Measurements from ENCODE around the gene ZBP1.
A peak's percentile ranks its signal among the peaks of the same experiment; 100 is the strongest.

Gene ZBP1

GRCh38 chr20:57598491-57598890 lies 21.7 kb downstream of the ZBP1 start:
- DNase-seq (ENCODE audit: low read depth in 2 of 2), result no peak

- no peak for DNase-seq (ENCODE audit: low read depth in 2 of 2)
Measured at GRCh38 chr20:57598060-57598459, 22.2 kb downstream of the ZBP1 start.

DNA sequence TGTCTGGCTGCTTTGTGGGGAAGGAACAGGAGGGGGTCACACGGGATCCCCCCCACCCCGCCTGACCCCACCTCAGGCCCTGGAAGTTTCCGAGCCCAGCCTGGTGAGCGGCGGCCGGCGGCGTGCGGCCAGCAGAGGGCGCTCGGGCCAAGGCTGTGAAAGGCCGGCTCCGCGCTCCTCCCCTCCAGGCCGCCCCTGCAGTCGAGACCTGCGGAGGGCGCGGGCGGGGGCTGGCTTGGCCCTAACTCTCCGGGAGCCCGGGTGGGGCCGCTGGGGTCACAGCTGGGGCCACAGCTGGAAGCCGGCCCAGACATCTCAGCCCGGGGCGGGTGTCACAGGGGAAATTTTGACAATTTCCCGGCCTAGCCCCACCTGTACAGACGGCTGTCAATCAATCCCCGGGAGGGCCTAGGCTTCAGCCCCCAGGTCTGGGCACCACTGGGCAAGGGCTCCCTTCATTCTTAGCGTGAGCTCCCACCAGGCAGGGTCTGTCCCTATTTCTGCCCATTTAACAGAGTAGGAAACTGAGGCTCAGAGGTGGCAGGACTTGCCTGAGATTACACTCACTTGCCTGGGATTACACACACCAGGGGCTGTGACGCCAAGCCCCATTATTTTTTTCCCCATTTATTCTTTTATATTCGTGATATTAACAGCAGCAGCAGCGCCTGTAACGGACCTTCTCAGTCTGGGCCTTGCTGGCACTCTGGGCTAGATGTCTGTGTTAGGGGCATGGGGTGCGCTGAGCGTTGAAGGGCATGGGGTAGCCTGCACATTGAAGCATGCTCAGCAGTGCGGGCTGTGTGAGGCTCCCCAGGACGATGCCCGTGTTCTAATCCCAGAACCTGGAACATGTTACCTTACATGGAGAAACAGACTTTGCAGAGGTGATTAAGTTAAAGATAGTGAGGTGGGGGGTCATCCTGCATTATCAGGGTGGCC lies 23.0 kb downstream of the ZBP1 start:
- DNase-seq (ENCODE audit: low read depth in 2 of 2), result peak; percentile 26 to 60

DNA sequence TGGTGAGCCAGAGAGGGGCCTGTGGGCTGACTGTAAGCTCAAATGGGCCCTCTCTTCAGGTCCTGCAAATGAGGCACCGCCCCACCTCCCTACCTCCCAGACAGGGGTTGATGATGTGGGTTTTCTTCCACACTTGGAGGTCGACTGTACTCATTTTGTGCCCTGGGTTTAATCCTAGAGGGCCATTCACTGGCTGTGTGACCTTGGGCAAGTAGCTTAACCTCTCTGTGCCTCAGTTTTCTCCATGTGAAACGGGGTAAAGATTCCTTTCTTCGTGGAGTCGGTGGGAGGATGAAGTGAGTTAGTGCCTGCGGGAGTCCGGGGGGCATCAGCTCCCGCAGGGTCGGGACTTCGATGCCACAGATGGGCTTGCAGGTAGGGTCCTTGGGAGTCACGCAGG lies 23.9 kb downstream of the ZBP1 start:
- DNase-seq (ENCODE audit: low read depth in 2 of 2), result no peak

DNA sequence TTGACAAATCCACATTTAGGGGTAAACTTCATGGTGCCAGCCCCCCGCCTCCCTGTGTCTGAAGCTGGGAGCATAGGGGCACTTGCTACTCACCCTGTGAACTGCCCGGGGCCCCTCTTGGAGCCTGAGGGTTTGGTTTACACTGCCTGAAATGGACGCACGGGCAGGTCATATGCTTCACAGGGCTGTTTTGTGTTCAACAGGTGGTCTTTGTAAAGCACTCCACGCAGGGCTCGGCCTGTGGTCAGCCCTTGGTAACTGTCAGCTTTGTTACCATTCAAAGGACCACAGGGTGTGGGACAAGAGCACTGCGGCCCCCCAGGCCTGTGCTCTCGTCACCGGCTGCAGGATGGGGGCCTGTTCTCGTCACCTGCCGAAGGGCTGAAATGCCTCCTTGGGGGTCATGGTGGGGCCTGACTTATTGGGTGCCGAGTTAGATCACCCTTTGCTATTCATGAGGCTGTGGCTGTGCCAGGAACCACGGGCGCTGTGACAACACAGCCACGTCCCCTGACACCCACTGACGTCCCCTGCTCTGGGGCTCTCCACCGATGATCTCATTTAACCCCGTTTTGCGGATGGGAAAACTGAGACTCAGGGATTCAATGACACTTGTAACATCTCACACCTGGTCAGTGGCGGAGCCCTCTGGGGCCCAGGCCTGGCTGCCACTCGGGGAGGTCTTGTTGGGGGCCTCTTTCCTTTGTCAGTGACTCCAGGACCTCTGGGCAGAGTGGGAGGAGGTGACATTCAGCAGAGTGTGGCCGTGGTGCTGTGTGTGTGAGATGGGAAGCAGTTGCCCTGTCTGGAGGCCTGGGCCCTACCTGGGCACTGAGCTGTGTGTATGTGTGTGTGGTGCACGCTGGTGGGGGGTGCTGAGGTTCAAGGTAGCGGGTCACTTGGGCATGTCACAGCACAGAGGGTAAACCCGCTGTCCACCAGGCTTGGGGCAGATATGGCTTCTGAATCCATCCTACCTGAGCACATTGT lies 24.9 kb downstream of the ZBP1 start:
- DNase-seq (ENCODE audit: low read depth in 2 of 2), result no peak

DNA sequence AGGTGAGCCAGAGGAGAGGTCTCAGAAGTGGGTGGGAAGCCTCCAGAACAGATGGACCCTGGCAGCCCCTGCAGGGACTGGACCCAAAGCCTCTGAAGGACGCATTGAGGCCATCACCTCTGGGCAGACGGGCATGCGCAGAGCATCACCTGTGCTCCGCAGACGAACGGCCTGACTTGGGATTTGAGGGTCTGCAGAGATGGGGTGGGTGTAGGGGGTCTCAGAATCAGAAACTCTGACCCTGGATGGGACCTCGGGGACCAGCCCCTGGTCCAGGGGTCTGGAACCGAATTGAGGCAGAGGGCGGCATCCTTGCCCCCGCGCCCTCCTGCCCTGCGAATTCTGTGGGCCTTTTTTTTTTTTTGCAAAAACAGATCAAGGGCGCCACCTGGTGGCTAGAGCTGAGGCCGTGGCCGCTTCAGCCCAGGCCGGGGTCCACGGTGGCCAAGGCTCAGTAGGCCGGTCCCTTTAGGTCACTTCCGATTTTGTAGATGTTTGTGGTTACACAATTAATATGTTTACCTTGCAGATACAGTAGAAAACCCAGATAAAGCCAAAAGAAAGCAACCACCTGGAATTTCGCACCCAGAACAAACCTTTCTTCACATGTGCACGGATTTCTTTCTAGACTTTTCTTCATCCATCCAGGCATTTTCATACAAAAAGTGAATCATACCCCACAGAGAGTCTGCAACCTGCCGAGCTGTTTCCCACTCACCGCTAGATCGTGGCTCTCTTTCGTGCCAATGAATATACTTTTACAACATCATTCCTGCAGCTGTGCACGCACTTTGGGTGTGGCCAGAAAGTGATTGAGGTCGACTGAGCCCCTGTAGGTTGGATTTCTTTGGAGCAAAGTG lies 25.9 kb downstream of the ZBP1 start:
- peak; percentile 24 to 39 for DNase-seq (ENCODE audit: low read depth in 2 of 2)

GRCh38 chr20:57593134-57593886 lies 26.9 kb downstream of the ZBP1 start:
- no peak for DNase-seq (ENCODE audit: low read depth in 2 of 2)

DNA sequence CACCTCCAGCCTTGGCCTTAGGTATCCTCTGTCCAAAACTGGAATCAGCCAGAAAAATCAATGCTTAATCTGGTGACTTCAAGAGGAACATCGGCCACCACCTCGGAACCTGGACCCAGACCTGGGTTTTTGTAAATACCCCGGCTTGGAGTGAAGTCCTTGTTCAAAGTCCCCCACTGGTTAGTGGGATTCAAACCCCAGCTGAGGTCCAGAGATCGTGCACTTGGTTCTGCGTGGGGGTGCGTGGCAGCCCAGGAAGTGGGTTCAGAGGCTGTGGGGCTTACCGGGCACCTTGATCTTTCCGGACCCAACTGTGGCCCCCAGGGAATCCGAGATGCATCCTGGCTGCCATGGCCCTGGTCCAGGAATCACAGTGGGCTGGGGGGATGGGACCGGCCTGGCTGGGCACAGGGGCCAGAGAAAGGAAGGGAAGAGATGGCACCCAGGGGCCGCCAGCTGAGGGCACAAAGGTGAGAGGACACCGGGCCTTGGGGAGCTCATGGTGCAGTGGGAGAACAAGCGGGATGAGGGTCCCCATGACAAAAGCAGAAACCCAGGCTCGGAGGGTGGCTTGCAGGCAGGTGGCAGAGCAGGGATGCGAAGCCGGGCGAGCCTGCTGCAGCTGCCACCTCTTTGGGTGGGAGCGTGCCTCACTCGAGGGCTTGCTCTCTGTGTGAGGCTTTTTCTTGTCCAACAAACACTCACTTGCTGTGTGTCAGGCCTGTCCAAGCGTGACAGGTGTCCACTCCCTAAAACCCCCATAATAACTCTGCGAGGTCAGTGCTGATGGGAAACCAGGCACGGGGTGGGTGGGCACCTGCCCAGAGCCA lies 27.7 kb downstream of the ZBP1 start:
- DNase-seq (ENCODE audit: low read depth in 2 of 2), result no peak

- no peak for DNase-seq (ENCODE audit: low read depth in 2 of 2)
Measured at GRCh38 chr20:57591289-57592229, 28.7 kb downstream of the ZBP1 start.

DNA sequence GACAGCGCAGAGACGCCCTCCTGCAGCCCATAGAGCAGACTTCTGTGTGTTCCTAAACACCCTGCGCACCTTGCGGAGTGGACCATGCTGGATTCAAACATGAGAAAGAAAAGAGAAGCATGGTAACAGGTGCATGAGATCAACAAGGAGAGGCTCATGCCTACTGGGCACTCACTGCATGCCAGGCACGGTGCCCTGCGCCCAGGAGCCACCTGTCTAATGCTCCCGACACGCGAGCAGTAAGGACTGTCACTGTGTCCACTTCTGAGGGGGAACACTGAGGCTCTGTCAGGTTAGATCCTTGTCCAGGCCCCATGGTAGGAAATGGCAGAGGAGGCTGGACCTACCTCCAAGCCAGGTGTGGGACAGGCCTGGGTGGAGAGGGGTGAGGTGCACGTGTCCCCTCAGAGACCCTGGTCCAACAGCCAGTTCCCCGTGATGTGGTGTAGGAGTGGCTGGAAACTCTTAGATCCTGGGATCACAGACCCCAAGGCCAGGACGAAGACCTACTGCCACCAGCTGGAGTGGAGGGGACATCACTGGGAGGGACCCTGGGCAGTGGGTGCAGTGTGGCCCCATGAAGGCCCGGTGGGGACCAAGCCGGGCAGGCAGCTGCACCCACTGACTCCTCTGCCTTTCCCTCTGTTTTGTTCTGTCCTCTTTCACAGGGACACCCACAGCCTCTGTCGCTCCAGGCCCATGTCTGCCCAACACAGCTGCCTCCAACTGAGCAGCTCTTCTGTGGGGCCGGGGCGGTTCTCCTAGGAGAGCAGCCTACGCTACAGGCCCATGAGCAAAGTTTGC lies 29.5 kb downstream of the ZBP1 start:
- DNase-seq (ENCODE audit: low read depth in 2 of 2), result no peak

- DNase-seq (ENCODE audit: low read depth in 2 of 2), result no peak
Measured at GRCh38 chr20:57589728-57590484, 30.3 kb downstream of the ZBP1 start.

GRCh38 chr20:57589123-57589727 lies 31.0 kb downstream of the ZBP1 start:
- DNase-seq (ENCODE audit: low read depth in 2 of 2), result no peak

GRCh38 chr20:57588596-57588995 lies 31.6 kb downstream of the ZBP1 start:
- DNase-seq (ENCODE audit: low read depth in 2 of 2), result no peak

DNA sequence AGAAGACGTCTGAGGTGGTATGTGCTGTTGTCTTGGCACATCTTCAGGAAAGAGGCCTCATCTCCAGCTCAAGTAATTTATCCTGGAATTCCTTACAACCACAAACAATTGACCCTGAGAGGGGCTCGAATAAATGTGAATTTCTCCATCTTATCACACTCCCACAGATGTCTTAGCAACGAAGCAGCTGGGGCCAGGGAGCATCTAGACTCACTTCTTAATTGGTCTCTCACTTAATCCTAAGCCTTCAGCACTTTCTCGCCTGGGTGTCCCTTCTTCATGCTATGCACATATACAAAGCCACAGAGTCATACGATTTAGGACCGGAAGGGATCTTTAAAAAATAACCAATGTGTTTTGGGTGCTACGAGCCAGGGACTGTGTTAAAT lies 32.2 kb downstream of the ZBP1 start:
- no peak for DNase-seq (ENCODE audit: low read depth in 2 of 2)

GRCh38 chr20:57587278-57587988 lies 32.8 kb downstream of the ZBP1 start:
- no peak for DNase-seq (ENCODE audit: low read depth in 2 of 2)

DNA sequence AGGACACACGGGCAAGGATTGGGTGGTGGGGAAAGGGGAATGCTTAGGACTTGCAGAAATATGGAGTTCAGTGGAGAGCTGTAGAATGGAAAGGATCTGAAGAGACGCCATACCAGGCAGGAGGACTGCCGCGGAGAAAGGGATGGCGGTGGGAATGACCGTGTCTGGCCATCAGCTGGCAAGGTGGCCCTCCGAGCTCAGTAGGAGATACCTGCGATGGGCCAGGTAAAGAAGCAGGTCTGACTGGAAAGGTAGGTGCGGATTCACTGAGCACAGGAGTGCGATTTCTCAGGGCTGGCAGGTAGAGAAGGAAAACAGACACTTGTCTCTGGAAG lies 33.3 kb downstream of the ZBP1 start:
- DNase-seq (ENCODE audit: low read depth in 2 of 2), result no peak

Data from stimulated activated CD4-positive, alpha-beta T cell treated with anti-CD3 and anti-CD28 coated beads, Interleukin-15, amount 100 ng/mL, for 48 hours (primary cell).